Right lobe of liver (tissue), 6 donors: ENCODE results near the gene HLA-DMA. TPM values are rescaled to one million over a fixed set of nuclear protein-coding genes. Genes with fewer than 3 reads are reported as not detected.

Source experiments
- ATAC-seq, 4 donors: fragments of 200-7000 bp; cut with Tn5 transposase; one replicate each; pipeline ENCODE4 v1.9.1; 2020; ENCODE audit warnings: mild to moderate bottlenecking in 4 of 4, moderate library complexity in 4 of 4
- DNase-seq, 3 donors: peaks; one replicate each; pipeline ENCODE4 v3.0.0-alpha.2; 2020
- H3K27ac ChIP-seq, 3 donors: fragments of 200-600 bp; one replicate each; pipeline ENCODE4 v1.8.0; 2022
- H3K27me3 ChIP-seq, 2 donors: fragments of 200-600 bp; one replicate each; pipeline ENCODE4 v1.8.0; 2022
- H3K36me3 ChIP-seq, 4 donors: fragments of 200-600 bp; sonication (generic) in 1 of 4; one replicate each; pipeline versions ENCODE4 v1.5.1 to v1.8.0; 2017 to 2022; ENCODE audit warnings: control low read depth in 1 of 4
- H3K4me1 ChIP-seq, 4 donors: fragments of 200-600 bp; sonication (generic) in 1 of 4; one replicate each; pipeline versions ENCODE4 v1.5.1 to v1.8.0; 2017 to 2022; ENCODE audit warnings: control low read depth in 1 of 4
- H3K4me3 ChIP-seq, 3 donors: fragments of 200-600 bp; one replicate each; pipeline ENCODE4 v1.8.0; 2022
- H3K9me3 ChIP-seq, 4 donors: fragments of 200-600 bp; sonication (generic) in 1 of 4; one replicate each; pipeline versions ENCODE4 v1.5.1 to v1.8.0; 2017 to 2022; ENCODE audit warnings: control low read depth in 1 of 4
- CTCF ChIP-seq, 4 donors: fragments of 200-600 bp in 3 of 4; fragments of 450-650 bp in 1 of 4; IDR thresholded peaks; one replicate each; pipeline versions ENCODE4 v1.5.1 to v1.8.0; 2016 to 2022; ENCODE audit warnings: antibody characterized with exemption in 4 of 4, mild to moderate bottlenecking in 2 of 4
- POLR2A ChIP-seq: fragments of 450-650 bp; IDR thresholded peaks from one replicate; pipeline ENCODE4 v1.6.1; 2017; ENCODE audit warnings: antibody characterized with exemption, mild to moderate bottlenecking
- WGBS: methylation state at CpG from one replicate; pipeline ENCODE4 v1.1.6; 2018; ENCODE audit warnings: low coverage, low lambda C conversion rate; ENCODE audit not compliant: insufficient coverage; ENCODE audit errors: missing lambda C conversion rate; 5-methylcytosine and 5-hydroxymethylcytosine counted together
- intact Hi-C, 2 donors: fragments of 100-400 bp; cut with DNase I; formaldehyde crosslinking; loops; one replicate each; pipeline versions ENCODE4 v1.11.2 to v1.14.1; 2022
- total RNA-seq, 6 experiments: library from RNA; depleted of rRNA in 2 of 6; stranded (reverse); fragments of >200 nt in 2 of 6; fragmentation: NEBNext Ultra II Directional in 3 of 6; extraction: Animal tissue kit (Norgen Biotek cat#: 25700) in 3 of 6; gene quantifications; one replicate each; pipeline versions ENCODE4 v1.1.0 to v1.2.4, GENCODE V29; 2016 to 2023
- donor health status: DM: no; HTN: yes; CAD: no.
- donor health status: DM: no; HTN: no; CAD: no.
- donor health status: DM: no; HTN: no; CAD: no.
- donor health status: DM: no; HTN: yes; CAD: no.
- donor health status: DM: no; HTN: yes; CAD: no.

HLA-DMA gene
- total RNA-seq, 6 experiments from 2014 or later: 6.9 to 26.2 (median 10.7) TPM

- Histone ChIP-seq H3K4me1 (peaks cover 0 to 17% (median 8%) of the 10 kb centered on the region in 4 donors), H3K27me3 (no peaks in the 10 kb centered on the region), H3K9me3 (no peaks in the 10 kb centered on the region), H3K36me3 (peaks cover 0 to 8% (median 4%) of the 10 kb centered on the region in 4 donors), H3K4me3 (peak within 1 kb of the TSS; percentile 71 to 85 (median 81)), H3K27ac (peak within 1 kb of the TSS; percentile 100)
- 0% methylated on average over 22 of the region's 62 CpGs for WGBS
- DNase-seq: peak; percentile 98
- TF ChIP-seq POLR2A: peak; percentile 91
- TF ChIP-seq CTCF (IDR thresholded peaks at IDR 0.05): no peak
- ATAC-seq: peak; percentile 49 to 61 (median 54)
- intact Hi-C loops: no loop called here
Observed at GRCh38 chr6:32968093-32968866, 15.4 kb upstream of the HLA-DMA start, which contains the start of gene BRD2. TSS of gene BRD2 (plus strand) at chr6:32968594. CDS start at chr6:32972899, 4,305 bp downstream.

GRCh38 chr6:32967151-32968091 is 14.5 kb upstream of the HLA-DMA start:
- Histone ChIP-seq H3K27me3 (no peaks in the 10 kb centered on the region), H3K9me3 (no peaks in the 10 kb centered on the region), H3K27ac (peak overlapping the region; percentile 100), H3K4me1 (peaks cover 0 to 17% (median 8%) of the 10 kb centered on the region in 4 donors), H3K36me3 (peaks cover 0 to 3% (median 2%) of the 10 kb centered on the region in 4 donors), H3K4me3 (peak overlapping the region; percentile 71 to 85 (median 81))
- TF ChIP-seq CTCF (IDR thresholded peaks at IDR 0.05) (peak; percentile 47 to 58 (median 54)), POLR2A (peak; percentile 9)
- under 1% methylated on average over 16 of the region's 16 CpGs for WGBS
- DNase-seq: no peak
- peak in 3 of 4 donors; percentile 0 to 1 (median 1) for ATAC-seq
- intact Hi-C loops: no loop called here

- Histone ChIP-seq H3K36me3 (no peaks in the 10 kb centered on the region), H3K4me1 (peaks cover 0 to 17% (median 8%) of the 10 kb centered on the region in 4 donors), H3K27ac (no peak overlapping the region), H3K27me3 (no peaks in the 10 kb centered on the region), H3K4me3 (no peak overlapping the region), H3K9me3 (no peaks in the 10 kb centered on the region)
- DNase-seq: no peak
- 68% methylated on average over 5 of the region's 5 CpGs for WGBS
- ATAC-seq: no peak
- TF ChIP-seq POLR2A: no peak
- no peak for TF ChIP-seq CTCF (IDR thresholded peaks at IDR 0.05)
- intact Hi-C loops: no loop called here
Observed at GRCh38 chr6:32964776-32965175, 11.9 kb upstream of the HLA-DMA start.

- H3K4me1 ChIP-seq: peaks cover 0 to 17% (median 8%) of the 10 kb centered on the region in 4 donors
- H3K27ac ChIP-seq: no peak overlapping the region
- H3K36me3 ChIP-seq: no peaks in the 10 kb centered on the region
- no peak overlapping the region for H3K4me3 ChIP-seq
- intact Hi-C loops: no loop called here
- 30% methylated on average over 1 of the region's 1 CpG for WGBS
- no peak for TF ChIP-seq POLR2A
- no peak for TF ChIP-seq CTCF (IDR thresholded peaks at IDR 0.05)
- H3K9me3 ChIP-seq: no peaks in the 10 kb centered on the region
- no peaks in the 10 kb centered on the region for H3K27me3 ChIP-seq
- ATAC-seq: no peak
- no peak for DNase-seq
Observed at GRCh38 chr6:32963866-32964265, 11.0 kb upstream of the HLA-DMA start.
